K562 (cell line): ENCODE results near the gene KIN. TPM values are rescaled to one million over a fixed set of nuclear protein-coding genes. Genes with fewer than 3 reads are reported as not detected.

Experiments used
- CBFA2T3 ChIP-seq: fragments of 450-650 bp; IDR thresholded peaks from 2 replicates; pipeline ENCODE4 v1.6.1; 2017
- CC2D1A ChIP-seq: fragments of 450-650 bp; IDR thresholded peaks from 2 replicates; pipeline ENCODE4 v1.6.1; 2017; ENCODE audit warnings: mild to moderate bottlenecking
- DIDO1 ChIP-seq: fragments of 450-650 bp; IDR thresholded peaks from 2 replicates; pipeline ENCODE4 v1.6.1; 2016; ENCODE audit warnings: low read depth, missing biosample characterization, missing genetic modification characterization
- E2F3 ChIP-seq: fragments of 250-450 bp; sonication (Bioruptor Pico); IDR thresholded peaks from 2 replicates; pipeline ENCODE4 v1.4.0; 2020; ENCODE audit warnings: mild to moderate bottlenecking
- E2F6 ChIP-seq, 2 experiments: IDR thresholded peaks; 2 replicates each; pipeline ENCODE4 v1.6.1; 2011; ENCODE audit warnings: borderline replicate concordance in 1 of 2, control low read depth in 1 of 2, low read depth in 1 of 2, low read length in 1 of 2, mild to moderate bottlenecking in 1 of 2, mixed read lengths in 1 of 2, moderate library complexity in 1 of 2; ENCODE audit not compliant: insufficient read depth in 1 of 2, insufficient read length in 1 of 2, poor library complexity in 1 of 2, severe bottlenecking in 1 of 2; ENCODE audit errors: extremely low read depth in 1 of 2
- JUNB ChIP-seq: fragments of 450-650 bp; formaldehyde crosslinking; conservative IDR thresholded peaks from 2 replicates; pipeline ENCODE4 v1.4.0; 2020; ENCODE audit warnings: mild to moderate bottlenecking
- NFXL1 ChIP-seq: fragments of 450-650 bp; formaldehyde crosslinking; IDR thresholded peaks from 2 replicates; pipeline ENCODE4 v1.4.0; 2021; ENCODE audit warnings: mild to moderate bottlenecking
- POLR2A ChIP-seq: fragments of 450-650 bp; conservative IDR thresholded peaks from 2 replicates; pipeline ENCODE4 v1.6.1; 2016
- PURB ChIP-seq: sonication (generic); formaldehyde crosslinking; IDR thresholded peaks from 2 replicates; pipeline ENCODE4 v1.9.0; 2021; ENCODE audit warnings: low read depth, mild to moderate bottlenecking, missing genetic modification reagents
- SAP30 ChIP-seq: fragments of 200-600 bp; sonication (generic); IDR thresholded peaks from 2 replicates; pipeline ENCODE4 v1.6.1; 2012; ENCODE audit warnings: borderline replicate concordance, low read depth, mild to moderate bottlenecking, moderate library complexity, low read length, control low read depth, inconsistent platforms; ENCODE audit not compliant: insufficient read depth, poor library complexity, severe bottlenecking
- STAT5A ChIP-seq: IDR thresholded peaks from 2 replicates; pipeline ENCODE4 v1.6.1; 2012; ENCODE audit warnings: low read length, inconsistent platforms, borderline replicate concordance
- U2AF2 ChIP-seq: fragments of 200-400 bp; formaldehyde crosslinking; optimal IDR thresholded peaks from 2 replicates; pipeline ENCODE3; 2017; ENCODE audit warnings: low read depth, mild to moderate bottlenecking, low read length
- ZNF140 ChIP-seq: fragments of 250-450 bp; sonication (Bioruptor Pico); IDR thresholded peaks from 2 replicates; pipeline ENCODE4 v1.8.0; 2021; ENCODE audit warnings: moderate library complexity, mild to moderate bottlenecking, inconsistent platforms
- ZNF165 ChIP-seq: fragments of 250-450 bp; sonication (Bioruptor Pico); IDR thresholded peaks from 2 replicates; pipeline ENCODE4 v1.4.0; 2020; ENCODE audit warnings: borderline replicate concordance
- ZNF318 ChIP-seq, 2 experiments: fragments of 450-650 bp; IDR thresholded peaks; 2 replicates each; pipeline ENCODE4 v1.6.1; 2016; ENCODE audit warnings: mild to moderate bottlenecking in 2 of 2, borderline replicate concordance in 1 of 2, low read depth in 1 of 2, moderate library complexity in 1 of 2
- polyA plus RNA-seq, 8 experiments: library from polyadenylated mRNA; depleted of rRNA in 4 of 8; stranded (reverse) in 5 of 8; unstranded in 3 of 8; fragments of >200 nt; fragmentation: Nextera tagmentation in 2 of 8; fragmentation: Illumina TruSeq in 1 of 8; extraction: Ambion mirVana in 2 of 8; extraction: Trizol in 1 of 8; gene quantifications; 2 replicates each; pipeline versions ENCODE4 v1.2.1 to v1.2.3, GENCODE V29; 2011 to 2014; ENCODE audit warnings: inconsistent platforms in 1 of 8, missing spikeins in 1 of 8
- total RNA-seq, 7 experiments: library from RNA; depleted of rRNA in 6 of 7; stranded (reverse); fragments of >200 nt in 6 of 7; fragmentation: Illumina TruSeq in 2 of 7; extraction: Trizol in 2 of 7; gene quantifications; 2 replicates each; pipeline versions ENCODE4 v1.2.1 to v1.2.3, GENCODE V29; 2011 to 2021; ENCODE audit warnings: low replicate concordance in 1 of 7
- TF ChIP-seq, protein P1 (sequence below): fragments of 250-450 bp; sonication (Bioruptor Pico); IDR thresholded peaks from 2 replicates; pipeline ENCODE4 v1.5.0; 2022; ENCODE audit warnings: mild to moderate bottlenecking

KIN gene
- total and polyA plus RNA-seq, 9 of the 15 experiments (the other 6 are each of a cell fraction or from before 2014, with no cell fraction given): 11.7 to 35.6 (median 16.0) TPM

DNA sequence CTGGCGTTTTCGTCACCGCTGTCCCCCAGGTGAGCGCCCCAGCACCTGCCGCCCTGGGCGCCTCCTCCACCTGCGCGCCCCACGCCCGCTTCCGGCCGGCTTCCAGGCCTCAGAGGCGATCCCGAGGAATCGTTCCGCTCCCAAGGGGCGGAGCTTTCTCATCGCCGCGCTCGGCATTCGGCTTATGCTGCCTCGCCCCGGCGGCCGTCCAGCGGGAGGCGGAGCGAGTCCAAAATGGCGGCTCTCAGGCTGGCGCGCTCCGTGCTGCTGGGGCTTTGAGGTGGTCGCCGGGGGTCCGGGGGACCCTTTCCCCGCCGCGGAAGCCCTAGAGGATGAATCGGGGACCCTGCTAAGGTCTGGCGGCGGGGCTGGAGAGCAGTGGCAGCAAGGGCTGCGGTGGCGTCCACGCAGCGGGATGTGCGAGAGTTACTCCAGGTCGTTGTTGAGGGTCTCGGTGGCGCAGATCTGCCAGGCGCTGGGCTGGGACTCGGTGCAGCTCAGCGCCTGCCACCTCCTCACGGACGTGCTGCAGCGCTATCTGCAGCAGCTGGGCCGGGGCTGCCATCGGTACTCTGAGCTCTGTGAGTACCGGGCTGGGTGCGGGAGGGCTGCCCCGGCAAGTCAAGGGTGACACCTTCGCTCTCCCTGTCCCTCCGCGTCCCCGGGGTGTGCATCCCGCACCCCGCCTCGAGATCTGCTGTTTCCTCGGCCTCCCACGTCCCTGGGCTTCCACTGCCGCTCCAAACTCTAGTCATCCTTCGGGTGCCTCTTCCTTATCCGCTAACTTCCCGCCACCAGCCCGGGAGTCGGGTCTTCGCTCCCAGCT lies 30.7 kb upstream of the KIN start, which contains the start of gene TAF3 (continued):
- peak; percentile 89 for TF ChIP-seq DIDO1 (tag)
- TF ChIP-seq, protein P1, sequence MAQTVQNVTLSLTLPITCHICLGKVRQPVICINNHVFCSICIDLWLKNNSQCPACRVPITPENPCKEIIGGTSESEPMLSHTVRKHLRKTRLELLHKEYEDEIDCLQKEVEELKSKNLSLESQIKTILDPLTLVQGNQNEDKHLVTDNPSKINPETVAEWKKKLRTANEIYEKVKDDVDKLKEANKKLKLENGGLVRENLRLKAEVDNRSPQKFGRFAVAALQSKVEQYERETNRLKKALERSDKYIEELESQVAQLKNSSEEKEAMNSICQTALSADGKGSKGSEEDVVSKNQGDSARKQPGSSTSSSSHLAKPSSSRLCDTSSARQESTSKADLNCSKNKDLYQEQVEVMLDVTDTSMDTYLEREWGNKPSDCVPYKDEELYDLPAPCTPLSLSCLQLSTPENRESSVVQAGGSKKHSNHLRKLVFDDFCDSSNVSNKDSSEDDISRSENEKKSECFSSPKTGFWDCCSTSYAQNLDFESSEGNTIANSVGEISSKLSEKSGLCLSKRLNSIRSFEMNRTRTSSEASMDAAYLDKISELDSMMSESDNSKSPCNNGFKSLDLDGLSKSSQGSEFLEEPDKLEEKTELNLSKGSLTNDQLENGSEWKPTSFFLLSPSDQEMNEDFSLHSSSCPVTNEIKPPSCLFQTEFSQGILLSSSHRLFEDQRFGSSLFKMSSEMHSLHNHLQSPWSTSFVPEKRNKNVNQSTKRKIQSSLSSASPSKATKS (CRISPR knock-in tag): no peak
- no peak for TF ChIP-seq ZNF140 (CRISPR knock-in tag)
- TF ChIP-seq PURB (CRISPR knock-in tag): no peak
- no peak for TF ChIP-seq JUNB (CRISPR knock-in tag)
- peak; percentile 44 for TF ChIP-seq CBFA2T3
- peak; percentile 80 for TF ChIP-seq SAP30
- TF ChIP-seq ZNF318 (IDR thresholded peaks at IDR 0.05; ENCODE audit: borderline replicate concordance in 1 of 2, low read depth in 1 of 2): no peak
- peak; percentile 48 to 73 for TF ChIP-seq E2F6 (IDR thresholded peaks at IDR 0.05; ENCODE audit: borderline replicate concordance in 1 of 2, extremely low read depth in 1 of 2, insufficient read depth in 1 of 2, insufficient read length in 1 of 2, low read depth in 1 of 2, low read length in 1 of 2, poor library complexity in 1 of 2, severe bottlenecking in 1 of 2)
- 0 out of 2 replicates have a peak, but pooled peaks have one; percentile 15 for TF ChIP-seq E2F3
- peak; percentile 93 for TF ChIP-seq POLR2A
- TF ChIP-seq CC2D1A: no peak
- TF ChIP-seq NFXL1 (CRISPR knock-in tag): no peak
- no peak for TF ChIP-seq U2AF2
- TF ChIP-seq STAT5A: no peak
- TF ChIP-seq ZNF165 (CRISPR knock-in tag): no peak
